Liver (tissue), 9 donors: ENCODE data around the gene NOC4L. TPM values are rescaled to one million over a fixed set of nuclear protein-coding genes. Genes with fewer than 3 reads are reported as not detected.

Experiments
- DNase-seq: peaks from one replicate; pipeline ENCODE4 v3.0.0-alpha.2; 2017; ENCODE audit warnings: low spot score
- H3K27ac ChIP-seq, 2 donors: one replicate each; pipeline ENCODE4 v1.7.0; 2013; ENCODE audit warnings: inconsistent platforms in 2 of 2, low read length in 2 of 2, control low read depth in 1 of 2, low read depth in 1 of 2, mild to moderate bottlenecking in 1 of 2
- H3K27me3 ChIP-seq, 4 donors: one replicate each; pipeline versions ENCODE4 v1.6.1 to v1.7.0; 2013; ENCODE audit warnings: low read length in 3 of 4, inconsistent platforms in 1 of 4, mild to moderate bottlenecking in 1 of 4, moderate library complexity in 1 of 4; ENCODE audit not compliant: control insufficient read depth in 4 of 4, insufficient read depth in 4 of 4
- H3K36me3 ChIP-seq, 4 donors: one replicate each; pipeline versions ENCODE4 v1.6.1 to v1.7.0; 2013; ENCODE audit warnings: low read length in 3 of 4, mild to moderate bottlenecking in 3 of 4, low read depth in 1 of 4, moderate library complexity in 1 of 4; ENCODE audit not compliant: control insufficient read depth in 4 of 4, insufficient read depth in 3 of 4
- H3K4me1 ChIP-seq, 4 donors: one replicate each; pipeline versions ENCODE4 v1.6.1 to v1.7.0; 2013; ENCODE audit warnings: low read length in 3 of 4, mild to moderate bottlenecking in 3 of 4, moderate library complexity in 1 of 4; ENCODE audit not compliant: control insufficient read depth in 4 of 4, insufficient read depth in 4 of 4
- H3K4me3 ChIP-seq, 3 donors: one replicate each; pipeline versions ENCODE4 v1.6.1 to v1.7.0; 2013; ENCODE audit warnings: low read length in 3 of 3, control low read depth in 1 of 3, low read depth in 1 of 3, mild to moderate bottlenecking in 1 of 3
- H3K9ac ChIP-seq, 2 donors: one replicate each; pipeline ENCODE4 v1.7.0; 2013; ENCODE audit warnings: low read length in 2 of 2, mild to moderate bottlenecking in 2 of 2, moderate library complexity in 2 of 2, control low read depth in 1 of 2, low read depth in 1 of 2
- H3K9me3 ChIP-seq, 4 donors: one replicate each; pipeline versions ENCODE4 v1.6.1 to v1.7.0; 2013; ENCODE audit warnings: low read length in 3 of 4; ENCODE audit not compliant: control insufficient read depth in 4 of 4
- EGR1 ChIP-seq, 2 donors: IDR thresholded peaks; 2 replicates each; pipeline ENCODE4 v1.6.1; 2016 to 2018; ENCODE audit warnings: antibody characterized with exemption in 2 of 2, low read depth in 2 of 2
- FOXA1 ChIP-seq: IDR thresholded peaks from 2 replicates; pipeline ENCODE4 v1.6.1; 2016; ENCODE audit warnings: antibody characterized with exemption
- FOXA2 ChIP-seq: IDR thresholded peaks from 2 replicates; pipeline ENCODE4 v1.6.1; 2016; ENCODE audit warnings: antibody characterized with exemption
- GABPA ChIP-seq, 2 donors: IDR thresholded peaks in 1 of 2; conservative IDR thresholded peaks in 1 of 2; 2 replicates each; pipeline ENCODE4 v1.6.1; 2016; ENCODE audit warnings: antibody characterized with exemption in 2 of 2, mild to moderate bottlenecking in 1 of 2, moderate library complexity in 1 of 2
- HNF4A ChIP-seq, 2 donors: conservative IDR thresholded peaks; 2 replicates each; pipeline ENCODE4 v1.6.1; 2016; ENCODE audit warnings: antibody characterized with exemption in 2 of 2, mild to moderate bottlenecking in 2 of 2
- HNF4G ChIP-seq: IDR thresholded peaks from 2 replicates; pipeline ENCODE4 v1.6.1; 2016; ENCODE audit warnings: antibody characterized with exemption
- JUND ChIP-seq, 2 donors: IDR thresholded peaks; 2 replicates each; pipeline ENCODE4 v1.6.1; 2016; ENCODE audit warnings: antibody characterized with exemption in 2 of 2
- NR2F2 ChIP-seq: IDR thresholded peaks from 2 replicates; pipeline ENCODE4 v1.6.1; 2016; ENCODE audit warnings: antibody characterized with exemption
- RAD21 ChIP-seq, 2 donors: IDR thresholded peaks; 2 replicates each; pipeline ENCODE4 v1.6.1; 2016; ENCODE audit warnings: antibody characterized with exemption in 2 of 2, mild to moderate bottlenecking in 2 of 2
- RXRA ChIP-seq, 2 donors: IDR thresholded peaks; 2 replicates each; pipeline ENCODE4 v1.6.1; 2017 to 2018; ENCODE audit warnings: antibody characterized with exemption in 2 of 2, mild to moderate bottlenecking in 1 of 2
- SP1 ChIP-seq: IDR thresholded peaks from 2 replicates; pipeline ENCODE4 v1.6.1; 2018; ENCODE audit warnings: antibody characterized with exemption, mild to moderate bottlenecking
- TAF1 ChIP-seq: conservative IDR thresholded peaks from 2 replicates; pipeline ENCODE4 v1.6.1; 2016; ENCODE audit warnings: antibody characterized with exemption, mild to moderate bottlenecking
- YY1 ChIP-seq: IDR thresholded peaks from 2 replicates; pipeline ENCODE4 v1.6.1; 2016; ENCODE audit warnings: antibody characterized with exemption, mild to moderate bottlenecking
- WGBS: extraction: QIAGEN DNeasy Blood & Tissue Kit; methylation state at CpG from one replicate; pipeline ENCODE4 v1.1.7; 2013; 5-methylcytosine and 5-hydroxymethylcytosine counted together
- polyA plus RNA-seq, 2 donors: library from polyadenylated mRNA; stranded (reverse) in 1 of 2; unstranded in 1 of 2; fragments of 200-250 nt in 1 of 2; fragments of >200 nt in 1 of 2; fragmentation: Nextera tagmentation in 1 of 2; extraction: Ambion mirVana in 1 of 2; gene quantifications; one replicate each; pipeline versions ENCODE4 v1.2.1 to v1.2.3, GENCODE V29; 2013 to 2015
- total RNA-seq, 2 donors: library from RNA; depleted of rRNA; stranded (reverse); fragments of >200 nt; gene quantifications; one replicate each; pipeline ENCODE4 v1.2.3, GENCODE V29; 2014
- TF ChIP-seq, protein P1 (sequence below): IDR thresholded peaks from 2 replicates; pipeline ENCODE4 v1.6.1; 2016; ENCODE audit warnings: antibody characterized with exemption
- TF ChIP-seq, protein P2 (sequence below): IDR thresholded peaks from 2 replicates; pipeline ENCODE4 v1.6.1; 2016; ENCODE audit warnings: antibody characterized with exemption
- TF ChIP-seq, protein P3 (sequence below): IDR thresholded peaks from 2 replicates; pipeline ENCODE4 v1.6.1; 2016; ENCODE audit warnings: antibody characterized with exemption
- TF ChIP-seq, protein P4 (sequence below): fragments of 150-350 bp; IDR thresholded peaks from 2 replicates; pipeline ENCODE4 v1.5.1; 2017; ENCODE audit warnings: improper control_type of control experiment, low read depth, low read length; ENCODE audit not compliant: missing input control
- donor health status: healthy.
- donor health status: healthy.
- donor health status: healthy.
- donor health status: healthy.
- donor health status: healthy.

The NOC4L gene
- total and polyA plus RNA-seq, 4 donors = 6.4 to 11.6 (median 8.4) TPM

DNA sequence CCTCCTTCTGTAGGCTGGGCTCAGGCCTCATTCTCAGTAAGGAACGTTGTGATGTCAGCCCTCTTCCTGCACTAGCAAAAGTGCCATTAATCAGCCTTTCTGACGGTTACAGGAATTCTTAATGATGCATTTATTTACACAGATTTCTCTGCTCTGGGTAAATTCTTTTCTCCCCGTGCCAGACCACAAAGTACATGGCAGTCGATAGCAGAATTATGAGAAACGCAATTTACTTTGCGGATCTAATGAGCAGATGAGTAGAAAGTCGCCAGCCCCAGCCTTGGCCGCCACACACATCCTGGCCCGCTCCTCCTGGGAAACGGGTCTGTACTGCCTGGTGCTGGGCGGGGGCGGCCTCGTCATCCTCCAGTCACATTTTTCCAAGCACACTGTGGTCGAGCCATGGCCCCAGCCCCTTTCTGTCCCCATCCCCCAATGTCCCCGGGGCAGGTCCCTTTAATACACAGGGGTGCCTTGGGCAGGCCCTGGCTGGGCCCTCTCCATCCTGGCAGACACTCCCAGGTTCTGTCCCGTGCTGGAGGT is 25.9 kb downstream of the NOC4L start:
- TF ChIP-seq NR2F2 = no peak
- Histone ChIP-seq H3K27ac (no peak overlapping the region), H3K4me1 (no peaks in the 10 kb centered on the region), H3K4me3 (no peak overlapping the region), H3K9ac (no peak overlapping the region), H3K9me3 (no peaks in the 10 kb centered on the region), H3K36me3 (no peaks in the 10 kb centered on the region), H3K27me3 (peaks cover 0 to 10% (median 0%) of the 10 kb centered on the region in 4 donors)
- DNase-seq = no peak
- 50% methylated on average over 16 of the region's 16 CpGs for WGBS

DNA sequence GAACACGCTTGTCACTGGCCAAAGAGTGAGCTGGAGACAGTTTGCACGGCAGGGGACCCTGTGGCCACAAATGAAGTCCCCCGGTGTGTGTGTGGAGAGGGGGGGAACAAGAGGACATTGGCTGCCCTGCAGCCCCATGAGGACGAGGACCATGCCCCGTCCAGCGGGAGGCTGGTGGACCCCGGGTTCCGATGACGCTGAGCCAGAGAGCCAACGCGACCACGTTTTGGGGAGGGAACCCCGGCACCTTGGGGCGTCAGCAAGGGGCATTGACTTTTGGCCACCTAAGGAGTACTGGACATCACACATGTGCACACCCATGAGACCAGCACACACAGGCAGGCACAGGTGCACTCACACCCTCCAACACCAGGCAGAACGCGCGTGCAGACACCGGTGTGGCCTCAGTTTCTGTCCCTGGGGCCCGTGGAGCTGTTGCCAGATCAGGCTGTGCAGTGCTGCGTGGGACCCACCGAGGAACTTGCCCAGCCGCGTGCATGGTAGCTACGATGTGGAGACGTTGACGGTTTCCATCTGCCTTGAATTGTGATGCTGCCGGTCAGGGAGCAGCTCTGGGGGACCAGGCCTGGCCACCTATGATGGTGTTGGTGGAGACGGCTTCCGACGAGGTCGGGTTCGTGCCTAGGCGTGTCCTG is 26.5 kb downstream of the NOC4L start:
- TF ChIP-seq TAF1 (no peak), HNF4G (no peak), GABPA (IDR thresholded peaks at IDR 0.05 in 1 of 2, conservative IDR thresholded peaks at IDR 0.05 in 1 of 2) (no peak), NR2F2 (no peak), EGR1 (IDR thresholded peaks at IDR 0.05; ENCODE audit: low read depth in 2 of 2) (no peak), YY1 (no peak), SP1 (no peak), HNF4A (conservative IDR thresholded peaks at IDR 0.05) (no peak), RAD21 (IDR thresholded peaks at IDR 0.05) (no peak), FOXA1 (no peak), RXRA (IDR thresholded peaks at IDR 0.05) (no peak), FOXA2 (no peak)
- TF ChIP-seq, protein P1, sequence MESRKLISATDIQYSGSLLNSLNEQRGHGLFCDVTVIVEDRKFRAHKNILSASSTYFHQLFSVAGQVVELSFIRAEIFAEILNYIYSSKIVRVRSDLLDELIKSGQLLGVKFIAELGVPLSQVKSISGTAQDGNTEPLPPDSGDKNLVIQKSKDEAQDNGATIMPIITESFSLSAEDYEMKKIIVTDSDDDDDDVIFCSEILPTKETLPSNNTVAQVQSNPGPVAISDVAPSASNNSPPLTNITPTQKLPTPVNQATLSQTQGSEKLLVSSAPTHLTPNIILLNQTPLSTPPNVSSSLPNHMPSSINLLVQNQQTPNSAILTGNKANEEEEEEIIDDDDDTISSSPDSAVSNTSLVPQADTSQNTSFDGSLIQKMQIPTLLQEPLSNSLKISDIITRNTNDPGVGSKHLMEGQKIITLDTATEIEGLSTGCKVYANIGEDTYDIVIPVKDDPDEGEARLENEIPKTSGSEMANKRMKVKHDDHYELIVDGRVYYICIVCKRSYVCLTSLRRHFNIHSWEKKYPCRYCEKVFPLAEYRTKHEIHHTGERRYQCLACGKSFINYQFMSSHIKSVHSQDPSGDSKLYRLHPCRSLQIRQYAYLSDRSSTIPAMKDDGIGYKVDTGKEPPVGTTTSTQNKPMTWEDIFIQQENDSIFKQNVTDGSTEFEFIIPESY = no peak
- TF ChIP-seq, protein P2, sequence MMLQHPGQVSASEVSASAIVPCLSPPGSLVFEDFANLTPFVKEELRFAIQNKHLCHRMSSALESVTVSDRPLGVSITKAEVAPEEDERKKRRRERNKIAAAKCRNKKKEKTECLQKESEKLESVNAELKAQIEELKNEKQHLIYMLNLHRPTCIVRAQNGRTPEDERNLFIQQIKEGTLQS = no peak
- TF ChIP-seq, protein P3, sequence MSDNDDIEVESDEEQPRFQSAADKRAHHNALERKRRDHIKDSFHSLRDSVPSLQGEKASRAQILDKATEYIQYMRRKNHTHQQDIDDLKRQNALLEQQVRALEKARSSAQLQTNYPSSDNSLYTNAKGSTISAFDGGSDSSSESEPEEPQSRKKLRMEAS = no peak
- no peak overlapping the region for H3K4me3 ChIP-seq
- no peaks in the 10 kb centered on the region for H3K36me3 ChIP-seq
- no peak overlapping the region for H3K9ac ChIP-seq
- WGBS = 80% methylated on average over 33 of the region's 33 CpGs
- DNase-seq = no peak
- no peaks in the 10 kb centered on the region for H3K9me3 ChIP-seq
- H3K27ac ChIP-seq = no peak overlapping the region
- peaks cover 0 to 10% (median 0%) of the 10 kb centered on the region in 4 donors for H3K27me3 ChIP-seq
- H3K4me1 ChIP-seq = no peaks in the 10 kb centered on the region

DNA sequence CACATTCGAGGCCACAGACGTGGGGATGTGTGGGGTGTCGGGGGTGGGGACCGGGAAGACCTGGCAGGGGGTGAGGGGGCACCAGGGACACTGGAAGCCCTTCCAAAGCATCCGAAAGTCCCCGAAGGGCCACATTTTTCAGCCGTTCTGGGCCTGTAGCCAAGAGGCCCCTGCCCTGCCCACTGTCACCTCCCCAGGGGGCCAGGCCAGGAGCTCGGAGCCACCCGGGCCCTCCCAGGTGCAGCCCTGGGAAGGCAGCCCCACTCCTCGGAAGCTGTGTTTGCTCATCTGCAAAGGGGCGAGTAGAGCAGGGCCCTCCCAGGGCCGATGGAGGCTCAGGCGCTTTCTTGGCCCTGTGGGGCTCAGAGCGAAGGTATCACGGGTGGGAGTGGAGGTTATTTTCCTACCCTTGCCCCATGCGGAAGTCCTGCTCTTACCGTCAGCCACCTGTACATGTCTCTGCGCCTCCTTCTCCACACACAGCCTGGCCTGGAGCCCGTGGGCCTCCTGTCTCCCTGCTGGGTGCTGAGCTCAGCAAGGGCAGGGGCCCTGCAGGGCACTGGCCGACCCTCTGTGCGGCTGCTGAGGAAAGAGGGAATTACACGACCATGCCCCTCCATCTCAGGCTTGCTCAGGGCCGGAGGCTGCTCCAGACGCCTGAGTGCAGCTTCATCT is 27.2 kb downstream of the NOC4L start:
- Histone ChIP-seq H3K27ac (no peak overlapping the region), H3K4me1 (no peaks in the 10 kb centered on the region), H3K9ac (no peak overlapping the region), H3K36me3 (no peaks in the 10 kb centered on the region), H3K4me3 (no peak overlapping the region), H3K27me3 (peaks cover 0 to 10% (median 0%) of the 10 kb centered on the region in 4 donors), H3K9me3 (no peaks in the 10 kb centered on the region)
- DNase-seq = no peak
- 63% methylated on average over 24 of the region's 24 CpGs for WGBS
- TF ChIP-seq SP1 (no peak), YY1 (no peak), FOXA1 (no peak), HNF4A (conservative IDR thresholded peaks at IDR 0.05) (no peak), RXRA (IDR thresholded peaks at IDR 0.05) (no peak), FOXA2 (no peak), JUND (IDR thresholded peaks at IDR 0.05) (no peak), EGR1 (IDR thresholded peaks at IDR 0.05; ENCODE audit: low read depth in 2 of 2) (no peak)
- TF ChIP-seq, protein P2 = no peak
- TF ChIP-seq, protein P4, sequence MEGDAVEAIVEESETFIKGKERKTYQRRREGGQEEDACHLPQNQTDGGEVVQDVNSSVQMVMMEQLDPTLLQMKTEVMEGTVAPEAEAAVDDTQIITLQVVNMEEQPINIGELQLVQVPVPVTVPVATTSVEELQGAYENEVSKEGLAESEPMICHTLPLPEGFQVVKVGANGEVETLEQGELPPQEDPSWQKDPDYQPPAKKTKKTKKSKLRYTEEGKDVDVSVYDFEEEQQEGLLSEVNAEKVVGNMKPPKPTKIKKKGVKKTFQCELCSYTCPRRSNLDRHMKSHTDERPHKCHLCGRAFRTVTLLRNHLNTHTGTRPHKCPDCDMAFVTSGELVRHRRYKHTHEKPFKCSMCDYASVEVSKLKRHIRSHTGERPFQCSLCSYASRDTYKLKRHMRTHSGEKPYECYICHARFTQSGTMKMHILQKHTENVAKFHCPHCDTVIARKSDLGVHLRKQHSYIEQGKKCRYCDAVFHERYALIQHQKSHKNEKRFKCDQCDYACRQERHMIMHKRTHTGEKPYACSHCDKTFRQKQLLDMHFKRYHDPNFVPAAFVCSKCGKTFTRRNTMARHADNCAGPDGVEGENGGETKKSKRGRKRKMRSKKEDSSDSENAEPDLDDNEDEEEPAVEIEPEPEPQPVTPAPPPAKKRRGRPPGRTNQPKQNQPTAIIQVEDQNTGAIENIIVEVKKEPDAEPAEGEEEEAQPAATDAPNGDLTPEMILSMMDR = no peak
- TF ChIP-seq, protein P3 = no peak
- TF ChIP-seq, protein P1 = no peak
